ENCODE results near the gene LMAN1L.

DNA sequence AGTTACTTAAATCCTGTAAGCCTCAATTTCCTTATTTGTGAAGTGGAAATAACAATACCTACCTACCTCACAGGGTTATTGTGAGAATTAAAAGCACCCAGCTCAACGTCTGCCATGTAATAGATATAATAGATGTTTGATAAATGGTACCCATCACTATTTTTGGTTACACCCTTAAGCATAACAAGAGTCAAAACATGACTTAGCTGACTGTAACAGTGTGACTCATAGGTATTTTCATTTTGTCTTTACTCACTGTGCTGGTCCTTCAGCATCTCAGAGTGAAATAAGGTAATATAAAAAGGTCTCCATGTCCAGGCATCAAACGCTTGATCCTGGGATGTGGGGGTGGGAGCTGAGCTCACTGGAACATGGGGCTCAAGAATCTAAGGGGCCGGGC, 16.9 kb downstream of the LMAN1L start:
- TF ChIP-seq CTCF (IDR thresholded peaks at IDR 0.05; ENCODE audit: borderline replicate concordance, extremely low read depth, low read length, poor library complexity, severe bottlenecking) (no peak), EZH2 (IDR thresholded peaks at IDR 0.05; ENCODE audit: borderline replicate concordance, low read depth, low read length, severe bottlenecking) (no peak)
